ENCODE measurements around the gene SYNPR.

SYNPR gene

DNA sequence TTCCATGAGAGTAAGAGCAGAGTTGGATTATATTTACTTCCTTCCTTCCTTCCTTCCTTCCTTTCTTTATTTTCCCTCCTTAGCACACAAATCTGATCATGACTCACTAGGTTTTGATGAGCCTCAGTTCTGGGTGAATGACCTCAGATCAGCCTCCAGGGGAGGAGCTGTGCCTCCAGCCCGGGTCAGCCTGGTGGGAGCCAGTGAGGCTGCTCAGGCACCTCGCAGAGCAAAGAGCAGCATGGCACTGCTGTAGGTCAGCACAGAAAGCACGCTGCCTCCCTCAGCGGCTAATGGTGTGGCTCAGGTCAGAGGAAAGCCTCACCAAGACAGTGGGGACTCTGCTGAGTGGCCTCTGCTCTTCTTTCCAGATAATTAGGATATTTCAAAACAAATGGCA, 108.5 kb downstream of the SYNPR start:
- no peak for FAIRE-seq

DNA sequence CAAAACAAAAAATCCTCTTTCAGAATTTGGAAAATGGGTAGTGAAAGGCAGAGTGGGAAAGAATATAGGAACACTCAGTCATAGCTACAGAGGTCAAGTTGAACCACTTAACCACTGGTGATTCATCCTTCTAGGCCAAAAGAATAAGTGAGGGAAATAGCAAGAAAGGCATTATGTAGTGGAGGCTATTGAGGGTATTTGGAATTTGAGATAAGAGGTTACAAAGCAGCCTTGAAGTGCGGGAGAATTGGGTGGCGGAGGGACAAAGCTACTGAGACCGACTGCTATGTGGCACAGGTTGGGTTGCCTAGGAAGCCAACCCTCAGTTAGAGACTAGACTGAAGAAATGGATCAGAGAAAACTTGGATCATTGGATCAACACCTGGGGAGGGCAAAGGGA, 109.5 kb downstream of the SYNPR start:
- FAIRE-seq = no peak

DNA sequence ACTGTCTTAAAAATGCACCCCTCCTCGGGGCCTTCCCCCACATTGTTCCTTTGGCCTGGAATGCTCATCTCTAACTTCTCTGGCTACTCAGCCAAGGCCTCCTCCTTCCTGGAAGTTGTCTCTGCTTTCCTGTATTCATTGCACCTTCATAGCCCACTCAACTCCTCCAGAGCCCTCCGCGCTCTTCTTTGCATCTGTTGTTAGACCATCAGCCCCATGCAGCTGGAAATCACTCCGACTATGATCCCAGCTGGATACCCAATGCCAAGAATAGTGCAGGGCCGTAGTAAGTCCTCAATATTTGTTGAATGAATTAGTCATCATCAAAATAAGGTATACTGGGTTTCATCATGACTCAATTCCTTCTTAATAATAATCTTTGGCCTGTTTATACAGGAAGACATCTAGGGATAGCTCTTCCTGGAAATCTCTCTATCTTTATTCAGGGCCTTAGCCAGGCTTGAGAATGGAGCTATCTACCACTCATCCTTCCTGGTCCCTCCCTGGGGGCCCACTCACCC, 112.7 kb downstream of the SYNPR start:
- FAIRE-seq = no peak

DNA sequence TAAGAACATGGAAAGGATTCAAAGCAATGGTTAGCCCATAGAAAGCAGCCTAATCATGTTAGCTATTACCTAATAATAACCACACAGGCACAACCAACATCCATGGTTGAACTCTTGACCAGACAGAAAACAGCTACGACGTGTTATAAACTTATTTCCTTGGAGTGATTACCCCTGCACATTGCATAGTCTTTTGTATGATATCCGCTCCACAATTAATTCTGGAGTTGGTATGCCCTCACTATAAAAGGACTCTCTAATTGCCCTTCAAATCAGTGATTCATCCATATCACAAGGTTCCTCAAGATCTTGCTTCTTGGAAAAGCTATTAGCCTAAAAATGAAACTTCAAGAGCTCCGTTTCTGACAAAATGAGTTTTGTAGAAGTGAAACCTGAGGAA, 117.9 kb downstream of the SYNPR start:
- no peak for FAIRE-seq

DNA sequence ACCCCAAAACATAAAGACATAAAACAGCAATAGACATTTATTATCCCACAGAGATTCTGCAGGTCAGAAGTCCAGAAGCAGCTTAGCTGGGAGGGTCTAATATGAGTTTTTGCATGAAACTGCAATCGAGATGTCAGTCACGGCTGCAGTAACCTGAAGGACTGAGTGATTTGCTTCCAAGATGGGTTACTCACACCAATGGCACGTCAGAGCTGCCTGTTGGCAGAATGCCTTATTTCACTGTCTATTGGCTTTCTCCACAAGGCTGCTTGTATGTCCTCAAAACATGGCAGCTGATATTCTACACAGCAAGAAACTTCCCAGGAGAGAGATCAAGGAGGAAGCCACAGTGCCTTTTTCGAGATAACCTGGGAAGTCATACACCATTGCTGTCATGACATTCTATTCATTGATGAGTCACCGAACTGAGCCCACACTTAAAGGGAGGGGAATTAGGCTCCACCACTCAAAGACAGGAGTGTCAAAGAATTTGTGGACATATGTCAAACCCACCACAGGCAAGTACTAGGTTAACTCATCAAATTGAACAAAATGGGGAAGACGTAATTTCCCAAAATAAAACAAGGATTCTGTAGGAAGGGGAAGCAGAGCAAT, 122.2 kb downstream of the SYNPR start:
- FAIRE-seq = no peak

DNA sequence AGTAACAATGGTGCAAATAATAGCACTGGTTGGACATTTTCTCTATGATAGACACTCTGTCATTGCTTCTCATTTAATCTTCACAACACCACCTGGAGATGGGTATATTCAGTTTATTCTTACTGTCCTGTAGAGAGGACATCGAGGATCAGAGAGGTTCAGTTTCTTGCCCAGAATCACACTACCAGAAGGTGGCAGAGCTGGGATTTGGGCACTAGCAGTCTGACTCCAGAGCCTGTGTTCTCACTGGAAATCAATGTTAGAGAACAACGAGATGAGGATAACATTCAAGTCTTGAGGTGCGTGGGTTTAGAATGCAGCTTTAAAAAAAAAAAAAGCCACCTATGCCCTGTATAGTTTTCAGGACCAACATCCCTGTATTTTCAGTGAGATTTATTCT, 127.8 kb downstream of the SYNPR start:
- no peak for FAIRE-seq

DNA sequence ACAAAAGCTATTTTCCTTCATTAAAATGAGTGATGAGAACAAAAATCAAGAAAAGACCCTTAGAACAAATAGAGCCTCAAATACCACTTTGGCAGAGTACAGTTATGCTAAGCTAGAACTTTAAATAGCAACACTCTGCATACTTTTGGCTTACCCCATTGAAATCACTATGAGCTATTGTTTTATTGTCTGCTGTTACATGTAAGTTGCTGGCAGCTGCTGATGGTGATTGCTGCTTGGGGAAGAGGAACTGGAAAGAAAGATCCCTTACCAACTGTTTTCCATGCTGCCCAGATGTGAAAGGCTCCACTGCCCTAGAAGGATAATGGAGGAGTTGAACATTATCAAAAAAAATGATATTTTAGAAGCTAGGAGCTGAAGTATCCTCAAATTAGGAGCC, 135.4 kb downstream of the SYNPR start:
- FAIRE-seq = no peak

DNA sequence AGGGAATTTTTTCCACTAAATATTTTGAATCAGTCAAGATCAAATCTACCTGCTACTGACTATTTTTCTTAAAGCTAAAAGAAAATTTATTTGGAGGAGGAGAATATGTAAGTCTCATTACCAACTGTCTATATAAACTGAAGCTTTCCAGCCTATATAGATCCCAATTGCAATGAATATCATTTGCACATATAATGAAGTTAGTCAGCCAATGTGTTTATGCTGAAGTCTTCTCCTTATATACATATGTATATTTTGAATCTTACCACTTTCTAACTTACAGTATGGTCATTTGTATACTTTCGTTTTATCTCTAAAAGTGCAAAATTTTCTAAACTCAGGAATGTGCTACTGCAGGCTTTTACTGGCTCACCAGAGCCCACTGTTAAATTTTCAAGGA, 136.5 kb downstream of the SYNPR start:
- no peak for FAIRE-seq

DNA sequence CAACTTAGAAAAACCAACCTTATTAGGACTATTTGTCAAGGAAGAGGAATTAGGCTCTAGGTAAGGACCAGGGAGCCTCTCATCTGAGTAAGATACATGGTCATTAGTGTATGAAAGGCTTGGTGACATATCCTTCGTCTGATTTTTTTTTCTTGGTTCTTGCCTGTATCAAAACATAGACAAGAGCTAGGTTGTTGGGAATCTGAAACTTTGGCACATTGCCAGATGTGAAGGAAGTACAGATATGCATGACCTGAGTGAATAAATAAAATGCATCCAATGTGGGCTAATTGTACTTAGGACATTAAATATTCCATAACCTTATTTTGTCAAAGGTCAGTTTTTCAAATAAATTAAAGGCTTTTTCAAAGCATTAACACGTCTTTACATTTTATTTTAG, 151.8 kb downstream of the SYNPR start:
- FAIRE-seq = no peak

DNA sequence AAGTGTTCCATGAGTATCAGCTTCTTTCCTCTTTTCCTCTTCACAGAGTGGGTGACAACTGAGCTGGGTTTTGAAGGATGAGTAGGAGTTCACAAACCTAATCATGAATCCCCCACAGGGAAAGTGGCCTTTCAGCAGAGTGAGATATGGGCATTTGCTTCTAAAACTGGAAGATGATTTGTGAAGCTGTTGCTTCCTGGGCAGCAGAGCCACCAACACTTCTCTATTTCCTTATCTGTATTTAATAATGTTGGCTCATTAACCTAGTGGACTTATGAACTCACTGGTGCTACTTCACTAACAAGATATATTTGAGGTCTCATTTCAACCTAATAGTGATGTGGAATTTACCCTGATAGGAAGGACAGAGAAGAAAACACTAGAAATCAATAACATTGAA, 152.8 kb downstream of the SYNPR start:
- FAIRE-seq = no peak

DNA sequence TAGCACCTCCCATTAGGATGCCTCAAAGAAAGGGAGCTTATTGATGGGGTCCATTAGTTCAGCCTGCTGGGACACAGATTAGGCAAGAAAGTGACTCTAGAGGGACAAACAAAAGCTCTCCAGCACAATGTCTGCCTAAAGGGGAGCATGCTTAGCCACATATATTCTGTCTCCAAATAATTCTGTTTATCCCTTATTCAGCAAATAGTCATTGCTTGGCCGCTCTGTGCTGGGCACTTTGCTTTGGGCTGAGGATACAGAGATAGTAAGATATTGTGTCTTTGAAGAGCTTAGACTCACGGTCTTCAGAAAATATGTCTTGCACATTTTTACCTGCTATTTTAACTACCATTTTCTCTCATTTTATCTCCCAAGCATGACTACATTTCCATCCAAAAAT, 159.8 kb downstream of the SYNPR start:
- FAIRE-seq = no peak

DNA sequence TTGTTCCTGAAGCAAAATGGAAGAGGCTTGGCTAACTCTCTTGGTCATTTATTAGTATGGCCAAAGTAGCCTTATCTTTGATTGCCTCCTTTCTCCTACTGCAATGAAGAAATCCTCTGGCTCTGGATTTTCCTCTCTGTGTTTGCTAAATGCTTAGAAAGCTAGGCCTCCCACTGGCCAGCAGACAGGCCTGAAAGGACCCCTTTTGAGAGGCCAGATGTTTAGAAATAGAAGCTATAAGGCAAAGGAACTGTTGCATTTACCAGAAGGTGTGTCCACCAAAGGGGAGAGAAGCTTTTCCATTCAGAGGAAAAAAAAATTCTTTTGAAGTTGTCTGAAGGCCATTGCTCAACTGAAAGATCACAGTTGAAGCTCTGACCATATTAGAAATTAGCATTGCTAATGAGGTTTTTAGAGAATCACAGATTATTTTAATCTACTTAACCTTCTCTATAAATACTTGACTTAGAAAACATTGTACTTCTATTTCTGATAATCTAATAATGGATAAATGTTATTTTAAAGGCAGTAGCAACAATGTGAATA, 160.8 kb downstream of the SYNPR start:
- no peak for FAIRE-seq

DNA sequence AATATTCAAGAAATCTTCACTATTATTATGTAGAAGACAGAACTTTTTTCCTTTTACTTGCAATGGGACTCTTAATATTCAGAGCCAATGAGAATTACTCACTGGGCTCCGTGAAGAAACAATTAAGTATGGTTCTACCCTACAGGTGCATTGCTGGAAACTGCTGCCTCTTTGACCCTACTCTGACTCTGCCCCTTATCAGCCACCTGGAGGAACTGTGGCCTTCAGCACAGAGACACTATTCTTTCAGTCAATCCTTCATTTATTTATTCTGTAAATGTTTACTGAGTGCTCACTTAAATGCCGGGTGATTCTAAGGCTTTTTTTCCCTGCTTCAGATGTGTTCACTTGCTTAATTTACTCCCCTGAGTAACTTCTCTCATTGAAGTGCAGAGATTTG, 163.2 kb downstream of the SYNPR start:
- no peak for FAIRE-seq

DNA sequence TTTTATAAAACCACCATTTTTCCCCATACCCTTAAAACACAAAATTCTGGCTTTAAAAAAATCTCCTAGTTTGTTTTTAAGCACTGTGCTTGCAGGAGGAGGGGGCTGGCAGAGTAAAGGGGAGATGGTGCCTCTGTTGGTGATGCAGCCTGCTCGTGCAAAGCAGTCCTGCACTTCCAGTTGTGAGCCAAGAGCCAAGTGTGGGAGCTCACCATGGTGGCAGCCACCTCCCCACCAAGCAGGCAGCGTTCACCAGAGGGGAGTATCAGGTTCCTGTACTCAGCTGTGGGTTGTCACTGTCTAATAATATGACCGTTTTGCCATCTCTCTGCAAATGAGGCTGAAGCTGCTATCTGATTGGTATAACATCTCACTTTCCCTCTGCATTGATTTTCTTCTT, 164.8 kb downstream of the SYNPR start:
- no peak for FAIRE-seq

DNA sequence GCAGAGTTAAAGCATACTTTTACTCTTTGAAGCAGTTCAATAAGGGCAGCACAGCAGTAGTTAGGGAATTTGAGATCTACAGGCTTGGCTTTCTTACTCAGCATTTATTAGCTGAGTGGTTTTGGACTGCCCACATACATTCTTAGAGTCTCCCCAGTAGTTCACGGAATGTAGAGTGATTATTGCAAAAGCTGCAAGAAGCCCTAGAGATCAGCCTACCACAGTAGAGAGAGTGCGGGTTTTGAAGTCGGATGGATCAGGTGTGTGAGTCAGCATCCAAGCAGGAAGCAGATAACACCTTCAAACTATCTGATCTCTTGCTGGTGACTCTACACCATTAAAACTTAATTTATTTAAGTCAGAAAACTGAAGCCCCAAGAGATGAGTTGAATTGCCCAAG, 171.9 kb downstream of the SYNPR start:
- FAIRE-seq = no peak

DNA sequence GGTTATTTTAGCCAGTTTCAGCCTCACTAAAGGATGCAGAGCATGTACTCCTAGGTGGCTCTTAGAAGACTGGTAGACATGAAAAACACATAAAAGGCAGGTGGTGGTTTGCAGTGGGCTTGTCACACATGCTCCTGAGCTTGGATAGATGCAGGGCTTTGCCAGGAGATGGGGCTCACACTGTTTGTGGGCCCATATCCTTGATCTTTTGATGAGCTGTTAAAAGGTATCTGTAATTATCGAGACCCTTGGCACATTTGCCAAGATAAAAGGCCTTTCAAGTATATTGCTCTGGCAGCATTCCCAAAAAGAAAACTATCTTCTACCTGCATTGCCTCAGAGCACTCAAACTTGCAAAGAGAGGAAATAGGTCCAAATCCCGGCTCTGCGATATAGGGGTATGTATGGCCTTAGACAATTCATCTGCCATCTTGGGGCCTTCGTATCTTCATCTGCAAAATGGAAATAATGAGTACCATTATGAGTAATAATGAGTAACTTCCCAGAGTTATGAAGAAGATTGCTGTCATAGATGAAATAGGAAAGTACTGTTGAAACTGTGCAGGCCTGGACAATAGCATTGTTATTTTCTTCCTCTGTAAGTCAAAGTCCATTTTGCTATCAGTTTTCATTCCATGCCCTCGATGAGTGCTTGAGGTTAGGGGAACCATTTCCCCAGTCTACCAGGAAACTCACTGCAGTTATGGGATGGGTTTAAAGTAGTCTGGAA, 172.7 kb downstream of the SYNPR start:
- FAIRE-seq = no peak

DNA sequence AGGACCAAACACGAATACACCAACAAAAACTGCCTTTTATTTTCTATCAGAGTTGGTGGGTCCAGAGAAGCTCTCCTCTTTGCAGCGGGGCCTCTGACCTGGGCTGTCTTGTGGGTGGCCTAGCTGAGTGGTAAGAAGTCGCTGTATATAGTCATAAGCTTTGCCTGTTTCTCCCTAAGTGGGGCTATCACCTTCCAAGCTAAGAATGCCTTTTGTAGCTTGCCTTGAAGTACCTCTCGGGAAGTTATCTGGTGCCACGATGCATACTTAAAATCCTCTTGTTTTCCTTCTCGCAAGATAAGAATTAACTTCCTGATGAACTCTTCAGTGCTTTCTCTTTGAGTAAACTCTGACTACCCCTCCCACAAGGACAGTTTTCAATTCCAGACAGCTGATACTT, 178.8 kb downstream of the SYNPR start:
- no peak for FAIRE-seq

DNA sequence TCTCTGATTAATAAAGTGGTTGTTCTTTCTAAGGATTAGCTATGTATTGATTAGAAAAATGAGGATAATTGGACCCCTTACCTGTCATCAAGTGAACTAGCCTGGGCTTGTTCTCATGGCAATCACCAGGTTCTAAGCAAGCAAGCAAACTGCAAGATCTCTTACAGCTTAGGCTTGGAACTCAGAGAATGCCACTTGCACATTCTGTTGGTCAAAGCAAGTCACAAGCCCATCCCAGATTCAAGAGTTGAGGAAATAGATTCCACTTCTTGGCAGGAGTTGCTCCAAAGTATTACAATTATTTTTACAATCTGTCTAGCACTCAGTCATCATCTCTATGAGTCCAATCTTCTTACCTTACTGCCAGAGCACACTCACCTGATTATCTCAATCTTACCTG, 180.3 kb downstream of the SYNPR start:
- no peak for FAIRE-seq

DNA sequence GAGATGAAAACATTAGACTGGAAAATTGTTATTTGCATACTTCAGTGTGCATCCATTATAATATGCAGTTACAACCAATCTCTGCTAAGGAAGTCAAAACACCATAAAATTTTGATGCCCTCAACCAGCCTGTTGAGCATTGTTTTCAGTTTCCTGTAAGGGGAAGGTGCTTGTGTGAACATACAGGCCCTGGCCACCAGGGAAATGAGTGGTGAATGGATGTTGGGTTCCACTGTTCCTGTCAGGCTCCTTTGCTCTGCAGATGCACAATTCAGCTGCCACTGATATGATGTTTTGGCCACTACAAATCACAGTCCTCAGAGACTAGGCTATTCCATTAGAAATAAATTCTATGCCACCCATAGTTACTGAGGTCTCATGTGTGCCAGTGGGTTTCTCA, 184.6 kb downstream of the SYNPR start:
- no peak for FAIRE-seq

DNA sequence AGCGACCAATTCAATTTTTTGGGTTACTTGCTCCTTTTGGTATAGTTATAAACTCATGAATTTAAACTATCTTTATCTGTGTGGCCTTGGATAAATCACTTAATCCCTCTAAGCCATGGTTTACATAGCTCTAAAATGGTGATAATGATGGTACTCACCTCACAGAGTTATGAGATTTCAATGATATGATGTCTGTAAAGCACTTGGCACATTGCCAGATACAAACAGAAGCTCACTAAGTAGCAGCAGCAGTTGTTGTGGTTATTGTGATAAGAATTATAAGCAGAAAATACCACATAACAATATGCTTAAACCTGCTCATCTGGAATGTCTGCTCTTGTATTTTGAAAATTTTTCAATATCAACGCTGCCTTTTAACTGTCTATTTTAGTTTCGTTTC, 189.3 kb downstream of the SYNPR start:
- no peak for FAIRE-seq

DNA sequence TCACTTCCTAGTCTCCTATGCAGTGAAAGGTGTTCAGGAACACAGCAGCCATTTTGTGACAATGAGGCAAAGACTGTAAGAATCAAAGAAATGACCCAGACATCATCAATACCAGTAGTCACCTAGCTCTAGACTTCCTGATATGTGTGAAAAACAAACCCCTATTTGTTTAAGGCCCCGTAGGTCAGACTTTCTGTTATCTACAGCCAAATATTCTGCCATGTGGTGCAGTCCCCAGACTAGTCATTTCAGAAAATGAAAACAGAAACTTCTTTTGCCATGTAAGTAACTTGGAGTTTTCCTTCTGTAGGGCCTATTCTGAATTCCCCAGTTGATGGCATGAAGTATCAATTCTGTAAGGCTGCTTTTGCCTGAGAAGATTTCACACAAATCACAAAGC, 192.6 kb downstream of the SYNPR start:
- FAIRE-seq = no peak

DNA sequence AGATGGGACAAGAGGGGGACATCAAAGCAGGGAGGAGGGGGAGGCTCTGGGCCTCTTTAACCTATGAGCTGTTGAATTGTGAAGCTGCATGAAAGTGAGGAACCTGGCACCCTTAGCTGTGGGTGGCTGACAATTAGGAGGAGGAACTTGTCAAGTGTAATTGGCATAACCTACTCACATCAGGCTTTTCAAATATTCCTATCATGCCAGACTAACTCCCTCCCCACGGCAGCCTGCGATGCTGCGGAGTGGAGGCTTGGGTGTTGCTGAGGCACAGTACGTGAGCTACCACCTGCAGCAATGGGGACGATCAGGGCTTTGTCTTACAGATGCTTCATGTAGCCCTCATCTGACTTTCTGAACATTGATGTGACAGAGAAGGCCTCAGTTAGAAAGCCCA, 193.7 kb downstream of the SYNPR start:
- no peak for FAIRE-seq

DNA sequence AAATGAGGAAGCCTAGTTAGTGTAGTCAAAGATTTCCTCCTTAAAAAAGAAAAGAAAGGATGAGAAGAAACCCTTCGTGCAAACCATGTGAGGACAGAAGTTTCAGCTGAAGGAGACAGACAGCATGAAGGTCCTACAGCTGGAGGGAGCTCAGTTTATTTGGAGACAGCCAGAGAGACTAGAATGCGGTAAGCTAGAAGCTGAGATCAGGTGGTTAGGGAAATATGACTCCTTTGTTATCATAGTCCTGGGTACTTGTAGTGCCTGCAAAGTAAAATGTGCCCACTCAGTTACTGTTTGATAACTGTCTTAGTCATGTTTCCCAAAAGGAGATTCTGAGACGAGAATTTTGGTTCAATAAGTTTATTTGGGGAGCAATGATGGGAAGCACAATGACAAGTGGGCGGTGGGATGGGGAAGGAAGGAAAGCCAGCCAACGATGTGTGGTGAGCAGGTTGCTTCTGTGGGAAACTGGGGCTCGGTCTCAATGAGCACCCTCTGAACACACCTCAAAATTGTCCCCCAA, 195.6 kb downstream of the SYNPR start:
- FAIRE-seq = no peak

DNA sequence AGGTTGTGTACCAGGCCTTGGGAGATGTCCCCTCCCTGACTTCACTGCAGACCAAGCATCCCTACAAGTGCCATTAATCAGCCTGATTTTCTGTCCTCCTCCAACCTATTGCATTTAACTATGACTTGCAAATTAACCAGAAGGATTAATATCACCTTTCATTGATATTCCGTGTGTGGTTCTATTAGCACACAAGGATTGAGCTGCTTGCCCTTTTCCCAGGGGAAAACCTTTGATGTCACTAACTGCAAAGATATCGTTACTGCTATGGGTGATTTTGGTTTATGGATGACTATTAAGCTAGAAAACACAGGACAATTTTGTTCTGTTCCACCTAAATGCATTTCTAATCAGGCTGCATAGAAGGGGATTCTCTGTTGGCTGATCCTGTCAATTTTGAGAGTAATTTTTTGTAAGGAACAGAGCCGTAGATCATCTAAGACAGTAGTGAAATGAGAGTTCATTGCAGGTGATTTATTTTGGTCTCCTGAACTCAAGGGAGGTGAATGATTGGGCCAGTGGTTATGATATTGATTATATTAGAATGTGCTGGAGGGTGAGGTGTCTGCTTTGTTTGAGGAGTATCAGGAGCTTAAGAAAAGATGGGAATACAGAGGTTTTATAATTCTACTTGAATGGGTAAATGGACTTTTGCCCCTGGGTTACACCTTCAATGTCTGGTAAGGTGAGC, 196.9 kb downstream of the SYNPR start:
- no peak for FAIRE-seq
